GM19193 (cell line): Measurements from ENCODE around the gene GAB1.

Source experiments
- POLR2A ChIP-seq: IDR thresholded peaks from 4 replicates; pipeline ENCODE4 v1.6.1; 2011; ENCODE audit not compliant: insufficient read depth, insufficient read length; ENCODE audit errors: extremely low read depth

GAB1 gene

DNA sequence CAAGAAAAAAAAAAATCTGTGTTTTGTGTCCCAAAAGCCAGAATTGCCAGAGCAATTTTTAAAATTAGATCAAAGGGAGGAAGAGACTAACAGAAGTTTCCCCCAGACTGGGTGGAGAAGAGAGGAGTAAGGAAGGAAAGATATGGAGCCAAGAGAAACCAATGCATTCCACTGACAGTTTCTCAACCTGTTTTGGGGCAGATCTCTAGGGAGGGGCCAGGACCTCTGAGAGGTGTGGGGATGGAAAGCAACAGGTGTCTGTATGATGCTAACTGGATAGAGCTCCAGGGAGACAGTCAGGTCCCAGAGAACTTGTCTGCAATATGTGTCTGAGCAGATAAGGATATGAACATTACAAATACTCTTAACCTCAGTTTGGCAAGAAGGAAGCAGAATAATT is 22.7 kb upstream of the GAB1 start:
- no peak for TF ChIP-seq POLR2A

DNA sequence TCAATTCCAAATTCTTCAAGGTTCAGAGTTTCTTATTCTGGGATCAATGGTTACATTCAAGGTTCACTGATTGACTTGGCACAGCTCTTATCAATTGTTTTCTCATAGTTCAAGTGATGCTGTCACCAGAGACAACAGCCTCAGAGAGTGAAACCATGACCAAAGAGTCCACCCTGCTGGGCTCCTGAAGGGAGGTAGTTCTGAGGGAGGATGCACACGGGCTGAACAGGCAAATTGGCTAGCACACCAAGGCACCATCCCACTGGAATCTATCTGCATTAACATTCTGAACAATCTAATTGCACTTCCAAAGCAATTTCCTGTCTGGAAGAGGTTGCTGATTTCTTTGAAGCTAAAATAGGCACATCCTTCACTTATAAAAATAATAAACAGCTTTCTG is 16.6 kb upstream of the GAB1 start:
- TF ChIP-seq POLR2A: no peak

DNA sequence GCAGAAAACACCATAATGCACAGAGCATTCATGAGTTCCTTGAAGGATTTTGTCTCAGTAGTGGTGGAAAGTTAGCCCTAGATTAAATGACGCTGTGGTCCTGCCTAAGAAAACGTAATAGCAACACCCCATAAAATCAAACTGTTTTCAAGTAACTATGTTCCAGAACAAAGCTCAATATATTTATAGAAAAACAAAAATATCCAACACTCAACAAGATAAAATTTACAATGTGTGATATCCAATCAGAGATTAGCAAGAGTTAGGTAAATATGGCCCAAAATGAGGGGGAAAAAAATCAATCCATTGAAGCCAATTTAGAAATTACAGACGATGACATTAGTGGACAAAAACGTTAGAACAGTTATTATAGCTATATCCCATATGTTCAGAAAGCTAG is 9.9 kb upstream of the GAB1 start:
- no peak for TF ChIP-seq POLR2A

DNA sequence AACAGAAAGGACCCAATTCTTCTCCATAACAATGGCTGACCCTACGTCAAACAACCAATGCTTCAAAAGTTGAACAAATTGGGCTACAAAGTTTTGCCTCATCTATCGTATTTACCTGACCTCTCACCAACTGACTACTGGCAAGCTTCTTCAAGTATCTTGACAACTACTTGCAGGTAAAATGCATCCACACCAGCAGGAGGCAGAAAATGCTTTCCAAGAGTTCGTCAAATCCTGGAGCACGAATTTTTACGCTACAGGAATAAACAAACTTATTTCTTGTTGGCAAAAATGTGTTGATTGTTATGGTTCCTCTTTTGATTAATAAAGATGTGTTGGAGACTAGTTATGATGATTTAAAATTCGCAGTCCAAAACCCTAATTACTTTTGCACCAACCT is 6.7 kb upstream of the GAB1 start:
- no peak for TF ChIP-seq POLR2A

DNA sequence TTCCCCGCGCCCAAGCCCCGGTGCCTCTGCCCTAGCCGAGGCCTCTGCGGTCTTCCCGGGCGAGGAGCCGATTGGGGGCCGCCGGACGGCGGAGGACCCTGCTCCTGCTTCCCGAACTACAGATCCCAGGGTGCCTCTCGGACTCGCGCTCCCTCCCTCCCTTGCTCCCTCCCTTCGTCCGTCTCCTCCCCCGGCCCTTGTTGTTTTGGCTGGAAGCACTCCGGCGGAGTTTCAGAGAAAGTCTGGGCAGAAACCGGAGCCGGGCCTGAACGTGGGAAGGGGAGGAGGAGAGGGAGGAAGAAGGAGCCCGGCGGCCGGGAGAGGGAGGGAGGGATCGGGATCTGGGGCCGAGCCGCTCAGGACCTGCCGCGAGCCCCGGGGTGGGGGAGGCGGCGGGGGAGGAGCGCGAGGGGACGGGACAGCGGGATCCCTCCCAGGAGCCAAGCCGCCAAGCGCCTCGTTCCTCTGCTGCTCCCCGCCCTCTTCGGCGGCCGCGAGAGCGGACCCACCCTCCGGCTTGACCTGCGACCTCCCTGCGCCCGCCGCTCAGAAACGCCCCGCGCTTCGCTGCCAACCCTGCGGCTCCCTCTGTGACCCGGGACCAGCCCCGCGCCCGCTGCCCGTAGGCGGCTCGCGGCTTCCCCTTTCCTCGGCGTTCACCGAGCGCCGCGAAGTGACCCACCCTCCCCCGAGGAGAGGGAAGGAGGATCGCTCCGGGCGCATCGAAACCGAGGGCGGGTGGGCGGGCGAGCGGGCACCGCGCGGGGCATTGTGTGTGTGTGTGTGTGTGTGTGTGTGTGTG is 496 bp upstream of the GAB1 start:
- TF ChIP-seq POLR2A: no peak

DNA sequence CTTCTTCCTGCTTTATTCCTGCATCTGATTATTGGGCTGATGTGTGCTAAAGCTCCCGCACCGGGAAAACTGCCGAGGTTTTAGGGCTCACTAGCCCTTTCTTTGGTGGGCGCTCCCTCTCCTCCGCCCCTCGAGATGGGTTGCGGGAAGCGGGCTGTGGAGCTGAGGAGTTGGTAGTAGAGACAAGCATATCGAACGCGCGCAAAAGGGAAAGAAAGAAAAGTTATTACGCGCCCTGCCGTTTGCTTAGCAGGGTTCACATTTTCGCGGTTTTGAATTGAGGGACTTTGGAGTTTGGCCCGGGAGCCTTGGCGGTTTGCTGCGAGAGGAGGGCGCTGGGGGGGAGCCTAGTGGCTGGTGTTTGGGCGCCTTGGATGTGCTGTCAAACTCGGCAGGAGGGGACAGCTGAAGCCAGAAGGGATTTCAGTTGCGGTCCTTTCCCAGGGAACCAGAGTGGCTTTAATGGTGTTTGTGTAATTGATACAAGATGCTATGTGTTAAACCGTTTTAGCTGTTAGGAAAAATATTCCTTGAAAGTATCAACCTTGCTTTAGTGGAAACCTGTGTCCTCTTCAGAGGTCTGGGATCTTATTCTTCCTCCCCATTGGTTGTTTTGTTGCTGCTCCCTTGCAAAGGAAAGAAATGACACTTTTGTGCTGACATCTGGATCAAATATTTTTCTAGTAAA is 1.1 kb downstream of the GAB1 start:
- TF ChIP-seq POLR2A: no peak

DNA sequence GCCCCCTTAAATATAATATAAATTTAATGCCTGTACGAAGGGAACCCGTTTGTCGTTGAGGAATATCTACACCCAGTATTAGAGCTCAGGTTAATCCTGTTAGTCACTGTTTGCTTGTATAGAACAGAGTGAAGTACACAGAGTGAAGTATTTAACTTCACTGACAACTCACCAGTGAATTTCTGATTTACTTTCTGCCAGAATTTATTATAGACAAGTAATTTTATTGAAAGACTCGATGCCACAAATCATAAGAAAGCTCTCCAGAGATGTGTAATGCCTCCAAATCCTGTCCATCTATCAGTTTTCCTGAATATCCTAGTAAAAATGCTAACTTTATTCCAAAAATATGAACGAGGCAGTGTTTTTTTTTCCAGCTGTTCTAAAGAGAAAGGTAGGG is 1.6 kb downstream of the GAB1 start:
- TF ChIP-seq POLR2A: no peak

DNA sequence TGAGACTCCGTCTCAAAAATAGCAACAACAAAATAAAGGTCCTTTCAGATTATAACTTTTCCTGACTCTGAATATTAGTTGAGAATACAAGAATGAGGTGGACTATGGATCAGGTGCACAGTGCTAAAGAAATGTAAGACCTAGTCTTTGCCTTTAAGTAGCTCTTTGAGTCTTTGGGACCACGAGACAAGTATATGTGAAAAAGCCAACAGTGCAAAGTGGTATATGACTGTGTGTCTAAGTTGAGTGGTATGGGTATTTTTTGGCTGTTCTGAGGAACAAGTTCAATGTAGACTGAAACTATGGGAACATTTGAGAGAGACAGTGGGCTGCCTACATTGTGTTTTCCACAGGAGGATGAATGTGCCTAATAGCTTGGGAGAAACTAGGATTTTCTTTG is 2.8 kb downstream of the GAB1 start:
- no peak for TF ChIP-seq POLR2A

DNA sequence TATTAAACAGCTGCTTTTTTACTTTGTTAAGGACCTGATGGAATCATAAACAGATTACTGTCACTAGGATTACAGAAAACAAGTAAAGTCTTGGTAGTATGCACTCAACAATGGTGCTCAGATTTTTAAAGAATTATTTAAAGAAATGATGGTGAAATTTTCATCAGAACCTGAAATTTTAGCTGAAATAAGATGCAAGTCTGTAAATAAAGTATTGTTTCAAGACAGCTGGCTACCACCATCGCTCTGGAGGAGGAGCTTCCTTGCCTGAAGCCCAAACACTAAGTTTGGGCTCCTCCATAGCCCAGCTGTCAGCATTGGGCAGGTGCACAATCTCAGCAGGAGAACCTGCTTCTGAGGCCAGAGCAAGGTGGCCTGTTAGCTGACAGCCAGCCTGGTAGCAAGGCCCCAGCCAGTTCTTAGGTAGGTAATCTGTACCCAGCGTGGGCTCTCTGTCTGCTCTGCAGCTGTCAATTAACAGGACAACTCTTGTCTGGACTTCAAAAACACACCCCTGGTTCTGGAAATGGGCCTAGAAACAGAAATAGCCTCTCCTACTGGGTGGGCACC is 4.6 kb downstream of the GAB1 start:
- TF ChIP-seq POLR2A: no peak

DNA sequence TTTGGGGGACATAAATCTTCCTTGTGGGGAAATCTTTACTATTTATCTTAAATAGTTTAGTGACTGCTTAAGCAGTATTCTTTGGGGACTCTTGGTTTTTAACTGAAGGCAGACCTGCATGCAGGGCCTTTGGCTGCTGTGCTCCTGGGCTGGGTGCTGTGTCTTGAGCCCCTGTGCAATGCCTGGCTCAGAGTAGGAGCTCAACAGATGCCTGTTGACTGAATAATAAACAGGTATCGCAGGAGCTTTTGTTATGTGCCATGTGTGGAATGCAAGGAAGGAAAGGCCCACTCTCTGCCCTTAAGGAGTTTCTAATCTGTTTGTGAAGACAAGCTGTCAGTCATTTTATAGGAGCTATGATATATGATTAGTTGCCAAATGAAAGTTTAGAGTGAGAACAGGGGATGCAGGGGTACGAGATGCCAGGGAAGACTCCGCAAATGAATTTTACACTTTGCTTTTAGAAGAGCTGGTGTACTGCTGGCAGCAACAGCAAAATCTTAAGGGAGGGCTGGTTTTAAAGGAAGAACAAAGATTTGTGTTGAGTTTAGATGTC is 6.7 kb downstream of the GAB1 start:
- TF ChIP-seq POLR2A: no peak

DNA sequence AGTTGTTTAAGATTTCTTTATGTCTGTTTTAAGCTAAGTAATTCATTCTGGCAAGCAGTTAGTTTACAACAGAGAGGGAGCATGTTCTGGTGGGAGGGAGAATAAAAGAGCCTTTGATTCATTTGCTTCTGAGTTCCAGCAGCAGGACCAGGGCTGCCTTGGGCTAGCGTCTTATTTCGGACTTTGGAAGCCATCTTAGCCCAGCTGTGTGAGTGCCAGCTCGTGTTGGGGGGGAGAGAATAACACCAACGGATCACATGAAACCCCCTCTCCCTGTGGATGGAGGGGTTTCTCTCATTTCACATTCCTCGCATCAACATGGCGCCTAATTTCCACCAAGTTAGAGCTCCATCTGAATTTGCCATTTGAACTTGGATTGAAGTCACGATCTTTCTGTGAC is 7.4 kb downstream of the GAB1 start:
- no peak for TF ChIP-seq POLR2A

DNA sequence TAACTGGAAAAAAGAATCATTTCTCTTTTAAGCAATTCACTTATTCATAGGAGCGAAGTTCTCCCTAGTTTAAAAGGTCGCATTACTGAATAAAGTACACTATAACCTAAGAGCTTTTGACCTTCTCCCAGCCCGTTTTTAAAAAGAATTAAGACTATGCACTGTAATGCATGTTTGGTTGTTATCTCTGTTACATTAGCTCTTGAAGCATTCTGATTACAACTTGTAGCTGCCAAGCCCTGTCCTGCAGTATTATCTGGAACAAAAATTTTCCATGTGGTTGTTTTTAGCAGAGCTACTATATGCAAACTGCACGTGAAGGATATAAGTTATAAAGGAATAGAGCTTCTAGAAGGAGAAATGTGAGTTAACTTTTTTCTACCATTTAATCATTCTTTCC is 8.1 kb downstream of the GAB1 start:
- no peak for TF ChIP-seq POLR2A

DNA sequence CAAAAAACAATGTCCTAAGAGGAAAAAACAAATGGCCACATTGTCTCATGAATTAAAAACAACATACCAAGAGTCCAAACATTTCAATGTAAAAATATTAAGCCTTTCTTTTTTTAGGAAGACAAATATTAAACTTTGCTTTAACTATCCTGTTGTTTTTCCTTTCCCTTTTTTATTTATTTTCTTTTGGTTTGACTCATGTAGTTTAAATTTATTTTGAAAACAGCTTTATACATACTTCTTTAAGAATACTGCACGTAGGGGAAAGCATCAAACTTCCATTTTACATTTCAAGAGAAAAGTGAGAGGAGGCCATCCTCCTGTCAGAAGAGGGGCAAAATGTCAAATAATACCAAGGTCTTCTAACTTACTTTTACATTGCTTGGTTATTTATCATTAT is 8.7 kb downstream of the GAB1 start:
- TF ChIP-seq POLR2A: no peak

DNA sequence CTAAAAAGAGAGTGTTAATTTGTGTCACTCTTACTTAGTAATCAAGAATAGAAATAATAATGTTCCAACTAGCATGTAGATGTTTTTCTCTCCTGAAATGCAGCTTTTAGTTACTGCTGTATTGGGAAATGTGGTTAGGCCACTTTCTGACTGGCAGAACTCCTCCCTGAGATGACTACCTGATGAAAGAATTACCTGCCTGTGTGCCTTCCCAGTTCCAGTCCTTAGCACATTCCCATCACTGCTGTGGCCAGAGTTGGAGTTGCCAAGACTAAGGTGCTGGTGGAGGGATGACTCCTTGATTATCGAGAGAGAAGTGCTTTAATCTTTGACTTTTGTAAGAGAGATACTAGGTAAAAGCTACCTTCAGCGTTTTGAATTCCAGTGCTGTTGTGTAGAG is 9.5 kb downstream of the GAB1 start:
- no peak for TF ChIP-seq POLR2A

DNA sequence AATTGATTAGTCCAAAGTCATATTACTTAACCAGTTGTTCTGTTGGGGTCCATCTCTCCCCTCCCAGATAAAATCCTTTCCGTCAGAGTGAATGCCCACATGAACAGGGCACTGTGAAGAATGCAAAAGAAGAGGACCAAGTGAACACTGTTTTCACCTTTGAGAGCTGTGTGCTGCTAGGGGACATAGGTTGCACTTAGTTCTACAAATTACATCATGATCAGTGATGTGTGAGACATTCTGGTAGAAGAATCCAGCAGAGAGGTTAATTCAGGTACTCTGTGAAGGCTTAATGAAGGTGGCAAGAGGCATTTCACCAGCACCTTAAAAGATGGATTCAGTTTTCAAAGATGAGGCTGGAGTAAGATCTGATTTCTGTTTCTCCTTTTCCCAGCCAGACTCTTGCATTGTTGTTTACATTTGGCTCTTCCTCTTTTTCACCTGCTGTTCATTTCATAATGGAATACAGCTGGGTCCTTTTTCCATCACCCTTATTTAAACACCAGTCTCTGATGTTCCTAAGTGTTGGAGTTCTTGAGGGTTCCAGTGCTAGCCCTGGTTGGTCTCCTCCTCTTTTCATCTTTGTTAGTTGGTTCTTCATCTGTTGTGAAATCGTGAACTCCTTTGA is 10.9 kb downstream of the GAB1 start:
- TF ChIP-seq POLR2A: no peak
